Measurements from ENCODE around the gene RDH13. TPM values are rescaled to one million over a fixed set of nuclear protein-coding genes. Genes with fewer than 3 reads are reported as not detected.
"Not testable (repeated sequence)": the region's sequence is repeated elsewhere in the genome, so short reads cannot be mapped to it uniquely, and the experiment has no call there.

Gene RDH13
- total RNA-seq, 2 experiments from 2014 or later, result 30.9 to 33.1 TPM

DNA sequence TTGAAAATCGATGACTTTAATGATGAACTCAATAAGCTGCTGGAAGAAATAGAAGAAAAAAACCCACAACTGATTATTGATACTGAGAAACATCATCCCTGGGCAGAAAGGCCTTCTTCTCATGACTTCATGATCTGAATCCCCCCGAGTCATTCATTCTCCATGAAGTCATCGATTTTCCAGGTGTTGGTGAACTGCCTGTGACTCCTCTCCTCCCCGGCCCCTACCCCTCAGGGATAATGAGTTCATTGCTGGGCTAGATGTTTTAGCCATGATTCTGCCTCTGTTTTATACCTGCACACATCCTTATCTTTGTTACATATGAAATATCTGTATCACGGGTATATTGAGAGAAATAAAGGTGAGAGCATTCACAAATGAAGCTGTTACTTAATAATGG, 62.2 kb downstream of the RDH13 start:
- Mint-ChIP-seq H3K4me3 (no peak overlapping the region), H3K4me1 (ENCODE audit: low read depth) (peaks cover 16% of the 10 kb centered on the region), H3K27ac (no peak overlapping the region), H3K27me3 (ENCODE audit: low read depth) (peaks cover 2% of the 10 kb centered on the region), H3K36me3 (ENCODE audit: low read depth) (peaks cover 44% of the 10 kb centered on the region), H3K9me3 (ENCODE audit: insufficient read depth) (peaks cover 13% of the 10 kb centered on the region)
- DNase-seq (no peak), ATAC-seq (no peak)
- ChIA-PET POLR2A (no interaction called here), CTCF (no interaction called here)

- H3K9me3 Mint-ChIP-seq (ENCODE audit: insufficient read depth); DNase-seq; H3K27me3 Mint-ChIP-seq (ENCODE audit: low read depth); POLR2A ChIA-PET; CTCF ChIA-PET; ATAC-seq; H3K27ac Mint-ChIP-seq; H3K4me1 Mint-ChIP-seq (ENCODE audit: low read depth); H3K4me3 Mint-ChIP-seq: not testable (repeated sequence)
- peaks cover 31% of the 10 kb centered on the region for H3K36me3 Mint-ChIP-seq (ENCODE audit: low read depth)
Measured at GRCh38 chr19:54998751-54999239, 64.2 kb downstream of the RDH13 start.

DNA sequence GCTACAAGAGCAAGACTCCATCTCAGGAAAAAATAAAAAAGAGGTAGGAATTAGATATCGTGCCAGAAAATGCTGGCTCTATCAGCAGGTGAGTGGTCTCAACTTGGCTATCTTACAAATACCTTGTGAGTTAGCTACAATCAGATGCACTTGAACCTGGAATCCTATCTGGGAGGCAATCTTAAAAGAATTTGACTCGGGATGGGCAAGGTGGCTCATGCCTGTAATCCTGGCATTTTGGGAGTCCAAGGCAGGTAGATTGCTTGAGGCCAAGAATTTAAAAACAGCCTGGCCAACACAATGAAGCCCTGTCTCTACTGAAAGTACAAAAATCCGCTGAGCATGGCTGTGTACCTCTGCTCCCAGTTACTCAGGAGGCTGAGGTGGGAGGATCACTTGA, 67.4 kb downstream of the RDH13 start:
- H3K9me3 Mint-ChIP-seq (ENCODE audit: insufficient read depth), result peaks cover 6% of the 10 kb centered on the region

More for the DNA sequence above, 67.4 kb downstream of the RDH13 start:
- ATAC-seq (no peak), DNase-seq (no peak)
- Mint-ChIP-seq H3K36me3 (ENCODE audit: low read depth) (peaks cover 25% of the 10 kb centered on the region), H3K27me3 (ENCODE audit: low read depth) (no peaks in the 10 kb centered on the region), H3K4me1 (ENCODE audit: low read depth) (peaks cover 7% of the 10 kb centered on the region), H3K27ac (no peak overlapping the region), H3K4me3 (no peak overlapping the region)
- ChIA-PET CTCF (no interaction called here), POLR2A (no interaction called here)

Other genes with a start within 250 kb of the RDH13 start
- under 1 TPM in 1 of 2 experiments, not detected in 1; 0.29 TPM for gene KIR3DL1, start 246.7 kb downstream of the RDH13 start, total RNA-seq
- under 1 TPM in 1 of 2 experiments, not detected in 1; 0.18 TPM for gene KIR2DS4, start 230.5 kb downstream of the RDH13 start, total RNA-seq
- under 1 TPM; 0.44 to 0.61 TPM for gene KIR3DL2, start 212.7 kb downstream of the RDH13 start, total RNA-seq
- gene FCAR, start 188.9 kb downstream of the RDH13 start, total RNA-seq, result not detected
- gene NCR1, start 157.0 kb downstream of the RDH13 start, total RNA-seq, result under 1 TPM; 0.26 to 0.47 TPM
- gene NLRP7, start 115.6 kb downstream of the RDH13 start, total RNA-seq, result not detected
- 10 to 100 TPM; 22.8 to 26.8 TPM for gene NLRP2, start 96.8 kb downstream of the RDH13 start, total RNA-seq
- gene GP6, start 24.9 kb downstream of the RDH13 start, total RNA-seq, result under 1 TPM; 0.39 to 0.58 TPM
- gene EPS8L1, start 12.7 kb upstream of the RDH13 start, total RNA-seq, result 1 to 10 TPM; 4.9 to 8.6 TPM
- gene PPP1R12C, start 54.5 kb upstream of the RDH13 start, total RNA-seq, result 100 to 1,000 TPM; 137 to 142 TPM
- not detected for gene TNNT1, start 86.1 kb upstream of the RDH13 start, total RNA-seq
- not detected for gene TNNI3, start 94.6 kb upstream of the RDH13 start, total RNA-seq
- gene DNAAF3, start 103.5 kb upstream of the RDH13 start, total RNA-seq, result under 1 TPM; 0.21 to 0.23 TPM
- gene SYT5, start 117.1 kb upstream of the RDH13 start, total RNA-seq, result 1 to 10 TPM in 1 of 2 experiments, under 1 TPM in 1; 0.47 to 1.3 TPM
- gene PTPRH, start 146.4 kb upstream of the RDH13 start, total RNA-seq, result not detected
- gene TMEM86B, start 165.6 kb upstream of the RDH13 start, total RNA-seq, result 10 to 100 TPM; 11.0 to 13.8 TPM
- 100 to 1,000 TPM; 256 to 265 TPM for gene PPP6R1, start 195.9 kb upstream of the RDH13 start, total RNA-seq
- 10 to 100 TPM; 31.1 to 32.7 TPM for gene HSPBP1, start 217.0 kb upstream of the RDH13 start, total RNA-seq
- gene BRSK1, start 220.8 kb upstream of the RDH13 start, total RNA-seq, result 1 to 10 TPM; 7.3 to 7.5 TPM